Esophagus muscularis mucosa (tissue), 4 donors: ENCODE results near the gene INTS7. TPM values are rescaled to one million over a fixed set of nuclear protein-coding genes. Genes with fewer than 3 reads are reported as not detected.
"Not testable (repeated sequence)": the region's sequence is repeated elsewhere in the genome, so short reads cannot be mapped to it uniquely, and the experiment has no call there.

ENCODE experiments used
- DNase-seq: peaks from one replicate; pipeline ENCODE4 v3.0.0-alpha.2; 2017; ENCODE audit errors: extremely low spot score
- H3K27ac ChIP-seq, 4 donors: fragments of 200-600 bp; sonication (generic); replicated peaks in 1 of 4; 1 replicate in 3 of 4; 2 replicates in 1 of 4; pipeline ENCODE4 v1.5.1; 2016 to 2019; ENCODE audit warnings: mild to moderate bottlenecking in 1 of 4
- H3K27me3 ChIP-seq, 4 donors: fragments of 200-600 bp; sonication (generic); one replicate each; pipeline versions ENCODE4 v1.5.1 to v1.6.0; 2016 to 2019
- H3K36me3 ChIP-seq, 4 donors: fragments of 200-600 bp; sonication (generic); one replicate each; pipeline ENCODE4 v1.5.1; 2016 to 2019
- H3K4me1 ChIP-seq, 4 donors: fragments of 200-600 bp; sonication (generic); one replicate each; pipeline ENCODE4 v1.5.1; 2016 to 2019
- H3K4me3 ChIP-seq, 4 donors: fragments of 200-600 bp; sonication (generic); 1 replicate in 2 of 4; 2 replicates in 2 of 4; pipeline ENCODE4 v1.5.1; 2016 to 2019; ENCODE audit warnings: mild to moderate bottlenecking in 4 of 4, moderate library complexity in 1 of 4
- H3K9me3 ChIP-seq, 4 donors: fragments of 200-600 bp; sonication (generic); 1 replicate in 3 of 4; 2 replicates in 1 of 4; pipeline ENCODE4 v1.5.1; 2016 to 2019
- EP300 ChIP-seq: sonication (generic); formaldehyde crosslinking; IDR thresholded peaks from one replicate; pipeline ENCODE4 v1.6.1; 2017; ENCODE audit warnings: antibody characterized with exemption
- POLR2A ChIP-seq: fragments of 450-650 bp; IDR thresholded peaks from one replicate; pipeline ENCODE4 v1.6.1; 2017; ENCODE audit warnings: antibody characterized with exemption, moderate library complexity, mild to moderate bottlenecking, low read depth
- POLR2AphosphoS5 ChIP-seq, 2 donors: sonication (generic); formaldehyde crosslinking; IDR thresholded peaks; one replicate each; pipeline ENCODE4 v1.6.1; 2017; ENCODE audit warnings: antibody characterized with exemption in 2 of 2
- WGBS: methylation state at CpG from one replicate; pipeline ENCODE4 v1.1.5; 2018; 5-methylcytosine and 5-hydroxymethylcytosine counted together
- intact Hi-C: fragments of 100-400 bp; cut with DNase I; formaldehyde crosslinking; loops from one replicate; pipeline ENCODE4 v1.15.1; 2023
- total RNA-seq, 4 donors: library from RNA; depleted of rRNA; stranded (reverse); fragments of >200 nt; gene quantifications; one replicate each; pipeline versions ENCODE4 v1.1.0 to v1.2.1, GENCODE V29; 2016
- TF ChIP-seq, protein P1 (sequence below), 3 experiments: fragments of 200-600 bp in 2 of 3; fragments of 450-650 bp in 1 of 3; sonication (generic) in 2 of 3; IDR thresholded peaks; one replicate each; pipeline ENCODE4 v1.5.1; 2017 to 2019; ENCODE audit warnings: antibody characterized with exemption in 3 of 3, mild to moderate bottlenecking in 2 of 3, moderate library complexity in 1 of 3

The INTS7 gene
- total RNA-seq, 4 donors from 2014 or later, result 6.0 to 15.4 (median 11.0) TPM

DNA sequence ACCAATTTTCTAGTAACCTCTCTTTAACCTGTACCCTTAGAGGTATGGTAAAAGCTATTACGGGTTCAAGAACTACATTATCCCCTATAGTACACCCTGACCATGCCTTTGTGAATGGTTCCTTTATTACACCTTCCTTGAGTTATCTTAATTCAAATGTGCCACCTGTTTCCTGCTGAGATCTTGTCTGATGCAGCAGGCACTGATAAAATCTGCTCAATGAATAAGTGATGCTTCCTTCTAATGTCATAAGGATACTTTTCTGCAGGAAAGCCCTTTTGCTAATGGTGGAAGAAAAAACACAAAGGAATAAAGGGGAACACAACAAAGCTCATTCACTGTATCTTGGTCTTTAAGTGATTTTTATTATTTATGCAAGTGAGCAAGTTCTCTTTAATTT, 25.8 kb downstream of the INTS7 start:
- Histone ChIP-seq H3K27ac (no peak overlapping the region), H3K4me3 (no peak overlapping the region), H3K4me1 (no peaks in the 10 kb centered on the region), H3K27me3 (no peaks in the 10 kb centered on the region), H3K36me3 (peaks cover 0 to 25% (median 10%) of the 10 kb centered on the region in 4 donors), H3K9me3 (no peaks in the 10 kb centered on the region)
- TF ChIP-seq, protein P1, sequence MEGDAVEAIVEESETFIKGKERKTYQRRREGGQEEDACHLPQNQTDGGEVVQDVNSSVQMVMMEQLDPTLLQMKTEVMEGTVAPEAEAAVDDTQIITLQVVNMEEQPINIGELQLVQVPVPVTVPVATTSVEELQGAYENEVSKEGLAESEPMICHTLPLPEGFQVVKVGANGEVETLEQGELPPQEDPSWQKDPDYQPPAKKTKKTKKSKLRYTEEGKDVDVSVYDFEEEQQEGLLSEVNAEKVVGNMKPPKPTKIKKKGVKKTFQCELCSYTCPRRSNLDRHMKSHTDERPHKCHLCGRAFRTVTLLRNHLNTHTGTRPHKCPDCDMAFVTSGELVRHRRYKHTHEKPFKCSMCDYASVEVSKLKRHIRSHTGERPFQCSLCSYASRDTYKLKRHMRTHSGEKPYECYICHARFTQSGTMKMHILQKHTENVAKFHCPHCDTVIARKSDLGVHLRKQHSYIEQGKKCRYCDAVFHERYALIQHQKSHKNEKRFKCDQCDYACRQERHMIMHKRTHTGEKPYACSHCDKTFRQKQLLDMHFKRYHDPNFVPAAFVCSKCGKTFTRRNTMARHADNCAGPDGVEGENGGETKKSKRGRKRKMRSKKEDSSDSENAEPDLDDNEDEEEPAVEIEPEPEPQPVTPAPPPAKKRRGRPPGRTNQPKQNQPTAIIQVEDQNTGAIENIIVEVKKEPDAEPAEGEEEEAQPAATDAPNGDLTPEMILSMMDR (IDR thresholded peaks at IDR 0.05), result no peak
- no peak for TF ChIP-seq EP300
- no peak for TF ChIP-seq POLR2A
- TF ChIP-seq POLR2AphosphoS5 (IDR thresholded peaks at IDR 0.05), result no peak
- no peak for DNase-seq
- intact Hi-C loops, result no loop called here
- 94% methylated on average over 1 of the region's 1 CpG for WGBS

DNA sequence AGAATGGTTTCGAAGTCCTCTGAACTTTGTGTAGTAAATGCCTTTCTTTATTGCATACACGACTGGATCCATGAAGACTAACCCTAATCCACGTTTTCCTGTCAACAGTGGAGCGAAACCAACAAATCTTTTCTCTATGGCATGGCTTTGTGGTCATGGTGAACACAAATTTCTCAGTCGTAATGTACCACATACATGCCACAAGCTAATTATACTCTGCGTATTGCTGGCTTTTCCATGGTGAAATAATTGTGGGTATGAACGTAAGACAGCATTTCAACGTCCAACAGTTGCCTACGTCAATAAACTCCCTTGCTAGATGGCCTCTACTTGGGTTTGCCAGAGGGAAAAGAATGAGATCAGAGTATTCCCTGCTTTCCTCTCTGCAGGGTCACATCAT, 27.5 kb downstream of the INTS7 start:
- H3K36me3 ChIP-seq, result peaks cover 0 to 29% (median 10%) of the 10 kb centered on the region in 4 donors
- no peak for DNase-seq
- 90% methylated on average over 9 of the region's 9 CpGs for WGBS
- H3K27me3 ChIP-seq, result no peaks in the 10 kb centered on the region
- intact Hi-C loops, result no loop called here
- no peak overlapping the region for H3K4me3 ChIP-seq
- H3K4me1 ChIP-seq, result no peaks in the 10 kb centered on the region
- H3K27ac ChIP-seq, result no peak overlapping the region
- TF ChIP-seq POLR2AphosphoS5 (IDR thresholded peaks at IDR 0.05), result no peak
- no peak for TF ChIP-seq POLR2A
- TF ChIP-seq, protein P1 (IDR thresholded peaks at IDR 0.05), result no peak
- no peak for TF ChIP-seq EP300
- no peaks in the 10 kb centered on the region for H3K9me3 ChIP-seq

DNA sequence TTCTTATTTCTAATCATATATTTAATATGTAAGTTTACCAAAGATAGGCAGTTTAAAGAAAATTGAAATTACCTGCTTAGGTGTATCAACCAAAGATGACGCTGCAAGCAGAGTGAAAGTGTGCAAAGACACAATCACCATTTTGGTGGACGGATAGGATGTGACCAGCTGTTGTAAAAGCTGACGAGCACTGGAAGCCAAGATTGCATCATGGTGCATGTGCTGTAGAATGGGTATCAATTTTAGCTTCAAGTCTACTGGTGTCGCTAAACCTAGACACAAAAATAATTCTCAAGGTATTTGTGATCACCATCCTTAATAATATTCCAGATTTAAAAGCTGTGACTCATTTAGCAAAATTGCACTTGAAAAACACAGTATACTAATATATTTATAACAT, 28.2 kb downstream of the INTS7 start:
- no peak for TF ChIP-seq EP300
- TF ChIP-seq, protein P1 (IDR thresholded peaks at IDR 0.05), result no peak
- no peak for TF ChIP-seq POLR2AphosphoS5 (IDR thresholded peaks at IDR 0.05)
- TF ChIP-seq POLR2A, result no peak
- no peak overlapping the region for H3K27ac ChIP-seq
- DNase-seq, result no peak
- H3K4me3 ChIP-seq, result no peak overlapping the region
- H3K27me3 ChIP-seq, result no peaks in the 10 kb centered on the region
- no peaks in the 10 kb centered on the region for H3K4me1 ChIP-seq
- no peaks in the 10 kb centered on the region for H3K9me3 ChIP-seq
- intact Hi-C loops, result no loop called here
- 91% methylated on average over 4 of the region's 4 CpGs for WGBS
- peaks cover 0 to 29% (median 10%) of the 10 kb centered on the region in 4 donors for H3K36me3 ChIP-seq

DNA sequence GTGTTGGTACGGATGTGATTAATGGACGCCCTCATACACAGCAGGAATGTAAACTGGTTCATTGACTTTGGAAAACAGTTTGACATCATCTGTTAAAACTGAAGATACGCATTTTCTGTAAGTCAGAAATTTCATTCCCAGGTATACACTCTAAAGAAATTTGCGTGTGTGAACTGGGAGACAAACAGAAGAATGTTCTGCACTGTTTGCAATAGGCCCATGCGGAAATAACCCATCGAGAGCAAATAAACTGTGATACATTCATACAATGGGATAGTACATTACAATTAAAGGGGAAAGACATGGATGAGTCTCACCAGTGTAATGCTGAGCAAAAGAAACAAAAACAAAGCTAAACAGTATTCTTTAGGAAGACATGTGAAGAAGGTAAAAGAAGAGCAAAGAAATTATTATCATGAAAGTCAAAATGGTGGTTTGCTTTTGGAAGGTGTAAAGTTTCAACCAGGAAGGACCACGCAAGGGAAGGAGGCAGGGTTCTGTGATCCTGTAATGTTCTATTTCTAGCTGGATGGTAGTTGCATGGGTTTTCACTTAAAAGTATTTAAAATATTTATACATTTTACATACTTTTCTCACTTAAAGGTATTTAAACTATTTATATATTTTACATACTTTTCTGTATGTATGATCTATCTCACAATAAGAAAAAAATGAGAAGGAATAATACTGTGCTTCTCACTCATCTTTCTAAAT, 30.3 kb downstream of the INTS7 start:
- Histone ChIP-seq H3K36me3 (peaks cover 4 to 35% (median 10%) of the 10 kb centered on the region in 4 donors), H3K9me3 (no peaks in the 10 kb centered on the region), H3K27ac (no peak overlapping the region), H3K27me3 (no peaks in the 10 kb centered on the region), H3K4me1 (no peaks in the 10 kb centered on the region), H3K4me3 (no peak overlapping the region)
- no peak for TF ChIP-seq EP300
- no peak for TF ChIP-seq POLR2AphosphoS5 (IDR thresholded peaks at IDR 0.05)
- 97% methylated on average over 7 of the region's 7 CpGs for WGBS
- intact Hi-C loops, result no loop called here
- no peak for DNase-seq

DNA sequence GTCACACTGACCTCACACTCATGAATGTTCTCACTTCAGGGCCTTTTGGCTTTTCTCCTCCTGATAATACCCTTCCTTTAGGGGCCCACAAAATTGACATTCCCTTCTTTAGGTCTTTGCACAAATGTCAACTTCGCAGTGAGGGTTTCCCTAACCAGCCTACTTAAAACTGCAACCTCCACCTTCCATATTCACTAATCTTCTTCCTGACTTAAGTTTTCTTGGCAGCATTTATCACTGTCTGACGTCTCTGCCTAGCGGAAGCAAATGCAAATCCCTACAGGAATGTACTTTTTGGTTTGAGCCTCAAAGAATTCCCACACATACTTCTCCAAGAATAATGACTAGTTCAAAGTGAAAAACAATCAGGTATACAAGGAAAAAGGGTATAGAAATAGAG, 32.8 kb downstream of the INTS7 start:
- intact Hi-C loops, result no loop called here
- no peak overlapping the region for H3K27ac ChIP-seq
- 84% methylated on average over 3 of the region's 3 CpGs for WGBS
- H3K27me3 ChIP-seq, result no peaks in the 10 kb centered on the region
- H3K4me1 ChIP-seq, result no peaks in the 10 kb centered on the region
- TF ChIP-seq POLR2A (no peak), EP300 (no peak), POLR2AphosphoS5 (IDR thresholded peaks at IDR 0.05) (no peak)
- TF ChIP-seq, protein P1 (IDR thresholded peaks at IDR 0.05), result no peak
- DNase-seq, result no peak
- peaks cover 4 to 29% (median 7%) of the 10 kb centered on the region in 4 donors for H3K36me3 ChIP-seq
- H3K4me3 ChIP-seq, result no peak overlapping the region
- peaks cover 0 to 5% (median 2%) of the 10 kb centered on the region in 4 donors for H3K9me3 ChIP-seq

DNA sequence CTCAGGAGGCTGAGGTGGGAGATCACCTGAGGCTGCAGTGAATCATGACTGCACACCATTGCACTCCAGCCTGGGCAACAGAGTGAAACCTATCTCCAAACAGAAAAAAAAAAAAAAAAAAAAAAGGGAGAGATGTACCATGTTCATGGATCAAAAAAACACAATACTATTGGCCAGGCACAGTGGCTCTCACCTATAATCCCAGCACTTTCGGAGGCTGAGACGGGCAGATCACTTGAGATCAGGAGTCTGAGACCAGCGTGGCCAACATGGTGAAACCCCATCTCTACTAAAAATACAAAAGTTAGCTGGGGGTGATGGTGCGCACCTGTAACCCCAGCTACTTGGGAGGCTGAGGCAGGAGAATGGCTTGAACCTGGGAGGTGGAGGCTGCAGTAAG, 37.9 kb downstream of the INTS7 start:
- H3K4me1 ChIP-seq, intact Hi-C loops: not testable (repeated sequence)
- 95% methylated on average over 4 of the region's 4 CpGs for WGBS

More for the DNA sequence above, 37.9 kb downstream of the INTS7 start:
- H3K9me3 ChIP-seq, result peaks cover 0 to 10% (median 3%) of the 10 kb centered on the region in 4 donors
- not testable (repeated sequence) for H3K27me3 ChIP-seq, DNase-seq, H3K4me3 ChIP-seq, H3K27ac ChIP-seq
- H3K36me3 ChIP-seq, result peaks cover 8 to 25% (median 10%) of the 10 kb centered on the region in 4 donors
